ENCODE data around the gene LMBR1.
"Not testable (repeated sequence)": the region's sequence is repeated elsewhere in the genome, so short reads cannot be mapped to it uniquely, and the experiment has no call there.

The LMBR1 gene

DNA sequence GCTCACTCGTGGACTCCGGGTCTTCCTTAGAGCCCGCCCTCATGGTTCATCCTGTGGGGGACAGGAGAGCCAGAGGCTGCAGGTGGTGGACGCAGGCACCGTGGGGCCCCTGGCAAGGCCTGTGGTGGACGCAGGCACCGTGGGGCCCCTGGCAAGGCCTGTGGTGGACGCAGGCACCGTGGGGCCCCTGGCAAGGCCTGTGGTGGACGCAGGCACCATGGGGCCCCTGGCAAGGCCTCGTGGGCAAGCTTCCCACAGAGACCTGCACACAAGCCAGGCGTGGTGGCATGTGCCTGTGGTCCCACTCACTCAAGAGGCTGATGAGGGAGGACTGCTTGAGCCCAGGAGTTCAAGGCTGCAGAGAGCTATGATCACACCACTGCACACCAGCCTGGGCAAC lies 32.8 kb upstream of the LMBR1 start:
- H3K4me3 ChIP-seq (ENCODE audit: low read length); DNase-seq (ENCODE audit: low read depth); H3K4me1 ChIP-seq (ENCODE audit: control insufficient read depth, insufficient read depth, low read length); H3K36me3 ChIP-seq (ENCODE audit: control insufficient read depth, insufficient read depth, low read length, severe bottlenecking); H3K9ac ChIP-seq (ENCODE audit: low read length); H3K9me3 ChIP-seq (ENCODE audit: control insufficient read depth, low read length): not testable (repeated sequence)
- peaks cover 14% of the 10 kb centered on the region for H3K27me3 ChIP-seq (replicated peaks; ENCODE audit: control insufficient read depth, insufficient read depth, low read length)

DNA sequence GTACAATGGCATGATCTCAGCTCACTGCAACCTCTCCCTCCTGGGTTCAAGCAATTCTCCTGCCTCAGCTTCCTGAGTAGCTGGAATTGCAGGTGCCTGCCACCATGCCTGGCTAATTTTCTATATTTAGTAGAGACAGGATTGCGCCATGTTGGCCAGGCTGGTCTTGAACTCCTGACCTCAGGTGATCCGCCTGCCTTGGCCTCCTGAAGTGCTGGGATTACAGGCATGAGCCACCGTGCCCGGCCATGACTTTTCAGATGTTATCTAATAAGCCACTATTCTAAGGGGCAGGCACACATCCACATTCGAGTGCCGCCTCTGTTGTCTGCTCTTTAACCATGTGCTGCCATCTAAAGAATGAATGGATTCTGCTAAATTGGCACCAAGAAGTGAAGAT lies 29.3 kb upstream of the LMBR1 start:
- not testable (repeated sequence) for DNase-seq (ENCODE audit: low read depth); H3K36me3 ChIP-seq (ENCODE audit: control insufficient read depth, insufficient read depth, low read length, severe bottlenecking); H3K9me3 ChIP-seq (ENCODE audit: control insufficient read depth, low read length); H3K9ac ChIP-seq (ENCODE audit: low read length); H3K4me3 ChIP-seq (ENCODE audit: low read length); H3K4me1 ChIP-seq (ENCODE audit: control insufficient read depth, insufficient read depth, low read length)
- peaks cover 15% of the 10 kb centered on the region for H3K27me3 ChIP-seq (replicated peaks; ENCODE audit: control insufficient read depth, insufficient read depth, low read length)

DNA sequence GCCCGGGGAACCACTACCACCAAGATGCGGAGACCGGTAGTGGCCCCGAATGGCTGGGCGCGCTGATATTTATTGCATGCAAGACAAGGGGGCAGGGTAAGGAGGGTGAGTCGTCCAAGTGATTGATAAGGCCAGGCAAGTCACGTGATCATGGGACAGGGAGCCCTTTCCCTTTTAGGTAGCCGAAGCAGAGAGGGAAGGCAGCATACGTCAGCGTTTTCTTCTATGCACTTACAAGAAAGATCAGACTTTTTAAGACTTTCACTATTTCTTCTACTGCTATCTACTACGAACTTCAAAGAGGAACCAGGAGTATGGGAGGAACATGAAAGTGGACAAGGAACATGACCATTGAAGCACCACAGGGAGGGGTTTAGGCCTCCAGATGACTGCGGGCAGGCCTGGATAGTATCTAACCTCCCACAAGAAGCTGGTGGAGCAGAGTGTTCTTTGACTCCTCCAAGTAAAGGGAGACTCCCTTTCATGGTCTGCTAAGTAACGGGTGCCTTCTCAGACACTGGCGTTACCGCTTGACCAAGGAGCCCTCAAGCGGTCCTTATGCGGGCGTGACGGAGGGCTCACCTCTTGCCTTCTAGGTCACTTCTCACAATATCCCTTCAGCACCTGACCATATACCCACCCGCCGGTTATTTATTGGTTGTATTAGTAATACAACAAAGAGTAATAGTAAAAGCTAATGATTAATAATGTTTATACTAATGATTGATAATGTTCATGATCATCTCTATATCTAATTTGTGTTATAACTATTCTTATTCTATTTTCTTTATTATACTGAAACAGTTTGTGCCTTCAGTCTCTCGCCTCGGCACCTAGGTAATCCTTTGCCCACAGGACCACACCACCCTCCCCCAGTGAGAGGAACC lies 27.7 kb upstream of the LMBR1 start:
- not testable (repeated sequence) for H3K9ac ChIP-seq (ENCODE audit: low read length); H3K36me3 ChIP-seq (ENCODE audit: control insufficient read depth, insufficient read depth, low read length, severe bottlenecking); DNase-seq (ENCODE audit: low read depth); H3K4me3 ChIP-seq (ENCODE audit: low read length); H3K9me3 ChIP-seq (ENCODE audit: control insufficient read depth, low read length); H3K4me1 ChIP-seq (ENCODE audit: control insufficient read depth, insufficient read depth, low read length)
- peaks cover 18% of the 10 kb centered on the region for H3K27me3 ChIP-seq (replicated peaks; ENCODE audit: control insufficient read depth, insufficient read depth, low read length)

DNA sequence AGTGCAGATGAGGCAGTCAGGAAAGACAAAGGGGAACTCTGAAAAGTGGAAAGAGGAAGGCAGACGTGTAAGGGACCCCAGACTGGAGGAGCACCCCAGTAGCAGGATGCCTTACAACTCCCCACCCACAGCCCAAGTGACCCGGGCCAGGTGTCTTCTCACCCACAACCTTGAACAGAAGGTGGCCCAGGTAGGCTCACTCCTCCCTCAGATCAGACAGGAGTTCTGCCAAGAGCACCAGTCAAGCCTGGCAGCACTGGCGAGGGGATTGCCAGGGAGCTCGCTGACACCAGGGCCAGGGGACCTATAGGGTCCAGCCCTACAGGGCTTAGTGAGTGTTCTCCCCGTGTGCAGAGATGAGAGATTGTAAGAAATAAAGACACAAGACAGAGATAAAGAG lies 27.1 kb upstream of the LMBR1 start:
- no peaks in the 10 kb centered on the region for H3K36me3 ChIP-seq (ENCODE audit: control insufficient read depth, insufficient read depth, low read length, severe bottlenecking)
- no peak for DNase-seq (ENCODE audit: low read depth)

DNA sequence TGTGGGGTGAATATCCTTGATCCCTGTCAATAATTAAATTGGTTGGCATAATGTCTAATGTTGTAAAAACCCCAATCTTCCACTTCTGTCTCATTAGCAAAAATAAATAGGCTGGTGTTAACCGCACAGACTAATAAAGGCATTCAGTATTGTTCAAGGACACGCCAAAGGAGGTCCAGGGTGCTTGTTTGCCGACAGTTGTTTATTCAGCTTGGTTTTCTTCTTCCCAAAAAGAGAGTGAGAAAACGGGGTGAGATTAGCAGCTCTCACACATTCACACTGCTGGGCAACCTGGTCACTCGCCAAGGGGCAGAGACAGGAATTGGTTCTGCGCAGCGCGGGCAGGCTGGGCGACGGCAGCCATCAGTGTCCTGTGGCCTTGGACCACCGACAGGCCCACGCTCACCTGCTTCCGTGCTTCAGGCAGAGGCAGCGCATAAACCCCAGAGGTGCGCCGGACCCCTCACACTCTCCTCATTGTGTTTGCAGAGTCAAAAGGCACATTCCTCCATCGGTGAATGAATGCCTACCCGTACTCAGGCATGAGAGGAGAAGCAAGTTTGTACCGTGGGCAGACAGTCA lies 26.2 kb upstream of the LMBR1 start:
- no peaks in the 10 kb centered on the region for H3K4me1 ChIP-seq (ENCODE audit: control insufficient read depth, insufficient read depth, low read length)
- no peaks in the 10 kb centered on the region for H3K9me3 ChIP-seq (ENCODE audit: control insufficient read depth, low read length)
- peaks cover 18% of the 10 kb centered on the region for H3K27me3 ChIP-seq (replicated peaks; ENCODE audit: control insufficient read depth, insufficient read depth, low read length)
- H3K4me3 ChIP-seq (ENCODE audit: low read length), result no peak overlapping the region
- H3K36me3 ChIP-seq (ENCODE audit: control insufficient read depth, insufficient read depth, low read length, severe bottlenecking), result no peaks in the 10 kb centered on the region
- H3K9ac ChIP-seq (ENCODE audit: low read length), result no peak overlapping the region
- no peak for DNase-seq (ENCODE audit: low read depth)

More for the DNA sequence above, 27.1 kb upstream of the LMBR1 start:
- H3K4me1 ChIP-seq (ENCODE audit: control insufficient read depth, insufficient read depth, low read length), result no peaks in the 10 kb centered on the region
- no peak overlapping the region for H3K4me3 ChIP-seq (ENCODE audit: low read length)
- no peak overlapping the region for H3K9ac ChIP-seq (ENCODE audit: low read length)
- peaks cover 18% of the 10 kb centered on the region for H3K27me3 ChIP-seq (replicated peaks; ENCODE audit: control insufficient read depth, insufficient read depth, low read length)
- no peaks in the 10 kb centered on the region for H3K9me3 ChIP-seq (ENCODE audit: control insufficient read depth, low read length)

DNA sequence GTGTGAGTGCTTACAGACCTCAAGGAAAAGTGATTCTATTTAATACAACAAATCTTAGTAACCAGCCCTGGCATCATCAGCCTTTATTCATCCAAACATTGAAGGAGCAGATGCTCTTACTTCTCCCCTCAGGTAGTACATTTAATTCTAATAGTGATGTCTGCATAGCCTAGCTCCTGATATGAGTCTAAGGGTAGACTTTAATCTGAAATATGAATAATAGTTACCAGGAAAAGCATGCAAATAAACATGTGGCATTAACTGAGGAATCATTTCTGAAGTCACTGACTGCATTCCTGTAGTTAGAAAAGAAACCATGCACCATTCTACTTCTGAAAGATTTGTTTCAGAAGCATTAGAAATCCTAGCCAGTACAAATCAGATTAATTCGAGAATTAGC lies 25.7 kb upstream of the LMBR1 start:
- H3K27me3 ChIP-seq (replicated peaks; ENCODE audit: control insufficient read depth, insufficient read depth, low read length), result peaks cover 18% of the 10 kb centered on the region
- H3K4me1 ChIP-seq (ENCODE audit: control insufficient read depth, insufficient read depth, low read length), result no peaks in the 10 kb centered on the region
- H3K9me3 ChIP-seq (ENCODE audit: control insufficient read depth, low read length), result no peaks in the 10 kb centered on the region
- H3K9ac ChIP-seq (ENCODE audit: low read length), result no peak overlapping the region
- no peak for DNase-seq (ENCODE audit: low read depth)
- no peaks in the 10 kb centered on the region for H3K36me3 ChIP-seq (ENCODE audit: control insufficient read depth, insufficient read depth, low read length, severe bottlenecking)
- no peak overlapping the region for H3K4me3 ChIP-seq (ENCODE audit: low read length)

DNA sequence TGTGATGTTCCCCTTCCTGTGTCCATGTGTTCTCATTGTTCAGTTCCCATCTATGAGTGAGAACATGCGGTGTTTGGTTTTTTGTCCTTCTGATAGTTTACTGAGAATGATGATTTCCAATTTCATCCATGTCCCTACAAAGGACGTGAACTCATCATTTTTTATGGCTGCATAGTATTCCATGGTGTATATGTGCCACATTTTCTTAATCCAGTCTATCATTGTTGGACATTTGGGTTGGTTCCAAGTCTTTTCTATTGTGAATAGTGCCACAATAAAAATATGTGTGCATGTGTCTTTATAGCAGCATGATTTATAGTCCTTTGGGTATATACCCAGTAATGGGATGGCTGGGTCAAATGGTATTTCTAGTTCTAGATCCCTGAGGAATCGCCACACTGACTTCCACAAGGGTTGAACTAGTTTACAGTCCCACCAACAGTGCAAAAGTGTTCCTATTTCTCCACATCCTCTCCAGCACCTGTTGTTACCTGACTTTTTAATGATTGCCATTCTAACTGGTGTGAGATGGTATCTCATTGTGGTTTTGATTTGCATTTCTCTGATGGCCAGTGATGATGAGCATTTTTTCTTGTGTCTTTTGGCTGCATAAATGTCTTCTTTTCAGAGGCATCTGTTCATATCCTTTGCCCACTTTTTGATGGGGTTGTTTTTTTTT lies 16.7 kb upstream of the LMBR1 start:
- H3K27me3 ChIP-seq (replicated peaks; ENCODE audit: control insufficient read depth, insufficient read depth, low read length); H3K36me3 ChIP-seq (ENCODE audit: control insufficient read depth, insufficient read depth, low read length, severe bottlenecking); DNase-seq (ENCODE audit: low read depth); H3K4me3 ChIP-seq (ENCODE audit: low read length); H3K9ac ChIP-seq (ENCODE audit: low read length); H3K9me3 ChIP-seq (ENCODE audit: control insufficient read depth, low read length); H3K4me1 ChIP-seq (ENCODE audit: control insufficient read depth, insufficient read depth, low read length): not testable (repeated sequence)

DNA sequence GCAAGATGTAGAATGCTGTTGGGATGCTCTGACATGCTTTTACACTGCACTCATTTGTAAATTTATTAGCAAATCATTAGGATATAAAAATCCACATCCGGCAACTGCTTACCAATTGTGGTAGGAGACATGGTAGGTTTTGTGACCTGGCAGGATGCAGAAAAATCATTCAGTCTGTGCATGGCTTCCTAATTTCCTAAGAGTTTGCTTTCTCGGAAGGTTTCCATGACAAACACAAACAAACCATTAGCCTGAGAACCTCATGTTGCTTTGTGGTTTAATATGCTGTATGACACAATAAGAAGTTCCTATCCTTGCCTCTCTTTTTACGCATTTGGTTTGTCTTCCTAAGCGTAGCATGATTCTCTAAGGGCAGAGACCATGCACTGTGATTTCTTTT lies 14.7 kb upstream of the LMBR1 start:
- no peak overlapping the region for H3K9ac ChIP-seq (ENCODE audit: low read length)
- H3K9me3 ChIP-seq (ENCODE audit: control insufficient read depth, low read length), result no peaks in the 10 kb centered on the region
- peak; percentile 29 for DNase-seq (ENCODE audit: low read depth)
- H3K4me3 ChIP-seq (ENCODE audit: low read length), result no peak overlapping the region
- no peaks in the 10 kb centered on the region for H3K27me3 ChIP-seq (replicated peaks; ENCODE audit: control insufficient read depth, insufficient read depth, low read length)
- H3K4me1 ChIP-seq (ENCODE audit: control insufficient read depth, insufficient read depth, low read length), result peaks cover 4% of the 10 kb centered on the region
- no peaks in the 10 kb centered on the region for H3K36me3 ChIP-seq (ENCODE audit: control insufficient read depth, insufficient read depth, low read length, severe bottlenecking)

DNA sequence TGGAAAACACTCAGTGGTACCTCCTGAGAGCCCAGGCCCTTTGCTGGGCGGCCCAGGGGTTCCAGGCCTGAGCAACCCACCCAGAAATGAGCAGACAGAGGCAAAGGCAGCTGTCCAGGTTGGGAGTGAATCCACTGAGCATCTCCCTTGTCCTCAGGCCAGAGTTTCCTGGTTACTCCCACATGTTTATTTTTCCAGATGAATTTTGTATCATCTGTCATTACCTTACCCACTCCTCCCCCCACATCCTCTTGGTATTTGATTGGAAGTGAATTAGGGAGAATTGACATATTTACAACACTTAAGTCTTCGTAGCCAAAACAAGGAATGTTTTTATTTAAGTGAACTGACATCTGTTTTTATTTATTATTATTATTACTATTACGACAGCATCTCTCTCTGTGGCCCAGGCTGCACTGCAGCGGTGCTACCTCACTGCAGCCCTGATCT lies 13.2 kb upstream of the LMBR1 start:
- no peaks in the 10 kb centered on the region for H3K36me3 ChIP-seq (ENCODE audit: control insufficient read depth, insufficient read depth, low read length, severe bottlenecking)
- peaks cover 4% of the 10 kb centered on the region for H3K4me1 ChIP-seq (ENCODE audit: control insufficient read depth, insufficient read depth, low read length)
- H3K9ac ChIP-seq (ENCODE audit: low read length), result no peak overlapping the region
- no peak overlapping the region for H3K4me3 ChIP-seq (ENCODE audit: low read length)
- DNase-seq (ENCODE audit: low read depth), result no peak
- no peaks in the 10 kb centered on the region for H3K27me3 ChIP-seq (replicated peaks; ENCODE audit: control insufficient read depth, insufficient read depth, low read length)
- no peaks in the 10 kb centered on the region for H3K9me3 ChIP-seq (ENCODE audit: control insufficient read depth, low read length)

DNA sequence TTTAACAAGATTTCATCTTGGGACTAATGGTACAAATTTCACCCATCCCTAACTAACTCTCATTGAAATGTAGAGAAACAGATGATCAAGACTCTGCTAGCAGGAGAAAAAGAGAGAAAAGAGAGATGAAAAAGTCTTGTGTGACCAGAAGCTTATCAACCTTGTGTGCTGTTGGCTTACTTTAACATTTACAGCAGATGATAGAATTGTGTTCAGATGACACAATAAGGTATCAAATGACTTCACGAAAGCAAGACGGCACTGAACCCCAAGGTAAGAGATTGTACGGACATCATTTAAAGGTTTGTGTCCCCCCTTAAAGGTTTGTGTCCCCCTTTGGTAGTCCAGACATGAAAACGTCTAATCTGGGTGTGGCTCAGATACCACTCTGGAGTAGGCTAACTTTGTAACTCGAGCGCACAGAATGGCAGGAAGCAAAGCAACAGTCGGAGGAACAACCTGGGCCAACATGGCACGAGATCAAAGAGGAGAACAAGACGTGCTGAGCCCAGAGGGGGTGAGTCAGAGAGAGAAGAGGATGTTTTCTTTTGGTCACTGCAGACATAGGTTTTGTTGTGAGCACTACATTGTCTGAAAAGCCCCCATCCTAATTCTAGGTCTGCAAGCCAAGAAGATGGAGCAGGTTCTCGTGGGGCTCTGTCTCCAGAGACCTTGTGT lies 10.4 kb upstream of the LMBR1 start:
- DNase-seq (ENCODE audit: low read depth), result no peak
- no peaks in the 10 kb centered on the region for H3K36me3 ChIP-seq (ENCODE audit: control insufficient read depth, insufficient read depth, low read length, severe bottlenecking)

DNA sequence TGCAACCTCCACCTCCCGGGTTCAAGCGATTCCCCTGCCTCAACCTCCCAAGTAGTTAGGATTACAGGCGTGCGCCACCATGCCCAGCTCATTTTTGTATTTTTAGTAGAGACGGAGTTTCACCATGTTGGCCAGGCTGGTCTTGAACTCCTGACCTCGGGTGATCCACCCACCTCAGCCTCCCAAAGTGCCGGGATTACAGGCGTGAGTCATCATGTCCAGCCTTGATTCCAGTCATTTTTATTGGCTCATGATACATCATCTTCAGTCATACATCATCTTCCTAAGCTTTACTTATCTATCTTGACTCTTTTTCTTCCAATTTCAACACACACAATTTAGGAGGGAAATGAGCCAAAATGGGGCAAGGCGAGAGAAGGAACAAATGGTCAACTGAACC lies 7.1 kb upstream of the LMBR1 start:
- H3K4me3 ChIP-seq (ENCODE audit: low read length); H3K4me1 ChIP-seq (ENCODE audit: control insufficient read depth, insufficient read depth, low read length); H3K9me3 ChIP-seq (ENCODE audit: control insufficient read depth, low read length); H3K9ac ChIP-seq (ENCODE audit: low read length); H3K36me3 ChIP-seq (ENCODE audit: control insufficient read depth, insufficient read depth, low read length, severe bottlenecking); H3K27me3 ChIP-seq (replicated peaks; ENCODE audit: control insufficient read depth, insufficient read depth, low read length); DNase-seq (ENCODE audit: low read depth): not testable (repeated sequence)

More for the DNA sequence above, 10.4 kb upstream of the LMBR1 start:
- Histone ChIP-seq H3K4me3 (ENCODE audit: low read length) (no peak overlapping the region), H3K9ac (ENCODE audit: low read length) (no peak overlapping the region), H3K27me3 (replicated peaks; ENCODE audit: control insufficient read depth, insufficient read depth, low read length) (no peaks in the 10 kb centered on the region), H3K9me3 (ENCODE audit: control insufficient read depth, low read length) (no peaks in the 10 kb centered on the region), H3K4me1 (ENCODE audit: control insufficient read depth, insufficient read depth, low read length) (peaks cover 4% of the 10 kb centered on the region)
